CD14-positive monocyte (primary cell): Measurements from ENCODE around the gene EPHB6. TPM values are rescaled to one million over a fixed set of nuclear protein-coding genes. Genes with fewer than 3 reads are reported as not detected.

Source experiments
- DNase-seq, 3 donors: peaks; one replicate each; pipeline ENCODE4 v3.0.0-alpha.2; 2011 to 2022
- H2AFZ ChIP-seq: 2 replicates; pipeline ENCODE4 v1.6.0; 2012; ENCODE audit warnings: mild to moderate bottlenecking, low read depth, low read length, inconsistent platforms; ENCODE audit not compliant: insufficient read depth, poor library complexity, severe bottlenecking
- H3K27ac ChIP-seq, 2 donors: 1 replicate in 1 of 2; 2 replicates in 1 of 2; pipeline ENCODE4 v1.5.1; 2012 to 2013; ENCODE audit warnings: low read length in 2 of 2, control low read depth in 1 of 2, inconsistent platforms in 1 of 2, low read depth in 1 of 2, mild to moderate bottlenecking in 1 of 2
- H3K27me3 ChIP-seq, 2 donors: one replicate each; pipeline versions ENCODE4 v1.6.0 to v1.6.1; 2011 to 2013; ENCODE audit warnings: low read length in 2 of 2; ENCODE audit not compliant: control insufficient read depth in 2 of 2, insufficient read depth in 2 of 2
- H3K36me3 ChIP-seq, 2 donors: replicated peaks in 1 of 2; 1 replicate in 1 of 2; 2 replicates in 1 of 2; pipeline versions ENCODE4 v1.5.1 to v1.6.1; 2012 to 2013; ENCODE audit warnings: low read length in 2 of 2, control low read depth in 1 of 2, inconsistent platforms in 1 of 2, mild to moderate bottlenecking in 1 of 2; ENCODE audit not compliant: insufficient read depth in 2 of 2, control insufficient read depth in 1 of 2
- H3K4me1 ChIP-seq, 2 donors: 1 replicate in 1 of 2; 2 replicates in 1 of 2; pipeline versions ENCODE4 v1.5.1 to v1.6.1; 2012 to 2013; ENCODE audit warnings: low read length in 2 of 2, control low read depth in 1 of 2, inconsistent platforms in 1 of 2, mild to moderate bottlenecking in 1 of 2, moderate library complexity in 1 of 2; ENCODE audit not compliant: insufficient read depth in 2 of 2, control insufficient read depth in 1 of 2
- H3K4me2 ChIP-seq: replicated peaks from 2 replicates; pipeline ENCODE3; 2012; ENCODE audit warnings: low read length, moderate library complexity, mild to moderate bottlenecking; ENCODE audit not compliant: poor library complexity, severe bottlenecking; ENCODE audit errors: extremely low read depth
- H3K4me3 ChIP-seq, 3 experiments: fragments of 200-600 bp in 1 of 3; sonication (generic) in 1 of 3; replicated peaks in 1 of 3; 1 replicate in 2 of 3; 2 replicates in 1 of 3; pipeline ENCODE4 v1.5.1; 2011 to 2013; ENCODE audit warnings: low read length in 3 of 3, mild to moderate bottlenecking in 3 of 3, control low read depth in 2 of 3, low read depth in 2 of 3, inconsistent platforms in 1 of 3, moderate library complexity in 1 of 3
- H3K79me2 ChIP-seq: 2 replicates; pipeline ENCODE4 v1.6.0; 2012; ENCODE audit warnings: mild to moderate bottlenecking, control low read depth, inconsistent platforms, low read length, moderate library complexity; ENCODE audit not compliant: insufficient read depth
- H3K9ac ChIP-seq: 2 replicates; pipeline ENCODE4 v1.6.0; 2017; ENCODE audit warnings: low read length, mild to moderate bottlenecking; ENCODE audit not compliant: insufficient read depth, poor library complexity, severe bottlenecking
- H3K9me3 ChIP-seq, 2 donors: replicated peaks in 1 of 2; 1 replicate in 1 of 2; 2 replicates in 1 of 2; pipeline versions ENCODE4 v1.5.1 to v1.6.1; 2012 to 2013; ENCODE audit warnings: low read length in 2 of 2, control low read depth in 1 of 2; ENCODE audit not compliant: control insufficient read depth in 1 of 2, insufficient read depth in 1 of 2
- H4K20me1 ChIP-seq: 2 replicates; pipeline ENCODE4 v1.6.0; 2012; ENCODE audit warnings: mild to moderate bottlenecking, low read length, control low read depth, moderate library complexity; ENCODE audit not compliant: insufficient read depth
- H3K27ac Mint-ChIP-seq, 7 donors: one replicate each; pipeline ENCODE4 v1.8.0; 2020; ENCODE audit warnings: mild to moderate bottlenecking in 7 of 7, mixed read lengths in 7 of 7, moderate library complexity in 6 of 7, inconsistent platforms in 2 of 7
- H3K27me3 Mint-ChIP-seq, 3 donors: one replicate each; pipeline ENCODE4 v1.8.0; 2021 to 2022; ENCODE audit warnings: low read depth in 3 of 3, mild to moderate bottlenecking in 3 of 3, mixed read lengths in 3 of 3, moderate library complexity in 3 of 3, inconsistent platforms in 1 of 3
- H3K36me3 Mint-ChIP-seq, 2 donors: one replicate each; pipeline ENCODE4 v1.8.0; 2020; ENCODE audit warnings: mixed read lengths in 2 of 2, inconsistent platforms in 1 of 2, mild to moderate bottlenecking in 1 of 2
- H3K4me1 Mint-ChIP-seq: one replicate; pipeline ENCODE4 v1.8.0; 2020; ENCODE audit warnings: mild to moderate bottlenecking, mixed read lengths
- H3K4me3 Mint-ChIP-seq, 2 donors: one replicate each; pipeline ENCODE4 v1.8.0; 2020; ENCODE audit warnings: mild to moderate bottlenecking in 2 of 2, mixed read lengths in 2 of 2, moderate library complexity in 1 of 2
- H3K9me3 Mint-ChIP-seq, 7 donors: one replicate each; pipeline ENCODE4 v1.8.0; 2020 to 2022; ENCODE audit warnings: mixed read lengths in 7 of 7, mild to moderate bottlenecking in 6 of 7, moderate library complexity in 6 of 7, inconsistent platforms in 2 of 7
- CTCF ChIP-seq: fragments of 200-600 bp; IDR thresholded peaks from one replicate; pipeline ENCODE4 v1.8.0; 2022; ENCODE audit warnings: antibody characterized with exemption, mild to moderate bottlenecking
- WGBS: methylation state at CpG from one replicate; pipeline ENCODE4 v1.1.5; 2013; ENCODE audit warnings: missing lambda C conversion rate; ENCODE audit not compliant: insufficient coverage; 5-methylcytosine and 5-hydroxymethylcytosine counted together
- intact Hi-C, 2 donors: fragments of 100-400 bp; cut with micrococcal nuclease; formaldehyde crosslinking; loops; one replicate each; pipeline versions ENCODE4 v1.15.0 to v1.15.1; 2023
- polyA plus RNA-seq, 3 donors: library from polyadenylated mRNA; depleted of rRNA in 1 of 3; unstranded in 2 of 3; stranded (reverse) in 1 of 3; fragments of 300-500 nt in 2 of 3; fragments of >200 nt in 1 of 3; fragmentation: Illumina TruSeq in 2 of 3; gene quantifications; 1 replicate in 2 of 3; 2 replicates in 1 of 3; pipeline ENCODE4 v1.2.3, GENCODE V29; 2012 to 2021

EPHB6 gene
- polyA plus RNA-seq, 3 donors: 7.9 to 18.2 (median 9.3) TPM

- no peaks in the 10 kb centered on the region for H3K9me3 Mint-ChIP-seq
- TF ChIP-seq CTCF: no peak
Observed at GRCh38 chr7:142863891-142864685, 9.2 kb downstream of the EPHB6 start.

GRCh38 chr7:142864980-142865747 is 10.3 kb downstream of the EPHB6 start:
- no peak overlapping the region for H3K4me2 ChIP-seq

More at GRCh38 chr7:142863891-142864685, 9.2 kb downstream of the EPHB6 start:
- Histone ChIP-seq H3K4me2 (no peak overlapping the region), H3K9me3 (no peaks in the 10 kb centered on the region), H3K36me3 (peaks cover 22 to 41% of the 10 kb centered on the region in 2 donors), H2AFZ (no peak overlapping the region), H4K20me1 (no peaks in the 10 kb centered on the region), H3K27me3 (no peaks in the 10 kb centered on the region), H3K27ac (no peak overlapping the region), H3K9ac (no peak overlapping the region), H3K79me2 (no peaks in the 10 kb centered on the region), H3K4me1 (peaks cover 12% of the 10 kb centered on the region in 2 donors), H3K4me3 (no peak overlapping the region)
- WGBS: 97% methylated on average over 28 of the region's 37 CpGs
- Mint-ChIP-seq H3K4me1 (peaks cover 25% of the 10 kb centered on the region), H3K36me3 (peaks cover 39 to 43% of the 10 kb centered on the region in 2 donors), H3K27me3 (no peaks in the 10 kb centered on the region), H3K27ac (no peak overlapping the region), H3K4me3 (no peak overlapping the region)
- no peak for DNase-seq
- intact Hi-C loops: no loop called here

More at GRCh38 chr7:142864980-142865747, 10.3 kb downstream of the EPHB6 start:
- Mint-ChIP-seq H3K27me3 (peaks cover 0 to 2% (median 0%) of the 10 kb centered on the region in 3 donors), H3K4me1 (peaks cover 25% of the 10 kb centered on the region), H3K27ac (no peak overlapping the region), H3K9me3 (no peaks in the 10 kb centered on the region), H3K4me3 (no peak overlapping the region), H3K36me3 (peaks cover 47 to 49% of the 10 kb centered on the region in 2 donors)
- WGBS: 44% methylated on average over 7 of the region's 14 CpGs
- peaks cover 12% of the 10 kb centered on the region in 2 donors for H3K4me1 ChIP-seq
- no peak overlapping the region for H2AFZ ChIP-seq
- DNase-seq: no peak
- H3K9me3 ChIP-seq: no peaks in the 10 kb centered on the region
- no peak overlapping the region for H3K27ac ChIP-seq
- no peaks in the 10 kb centered on the region for H3K79me2 ChIP-seq
- no peak overlapping the region for H3K9ac ChIP-seq
- intact Hi-C loops: no loop called here
- H3K27me3 ChIP-seq: no peaks in the 10 kb centered on the region
- peaks cover 26 to 52% of the 10 kb centered on the region in 2 donors for H3K36me3 ChIP-seq
- no peaks in the 10 kb centered on the region for H4K20me1 ChIP-seq
- no peak for TF ChIP-seq CTCF
- H3K4me3 ChIP-seq: no peak overlapping the region
